Measurements from ENCODE around the gene SYNDIG1.

DNA sequence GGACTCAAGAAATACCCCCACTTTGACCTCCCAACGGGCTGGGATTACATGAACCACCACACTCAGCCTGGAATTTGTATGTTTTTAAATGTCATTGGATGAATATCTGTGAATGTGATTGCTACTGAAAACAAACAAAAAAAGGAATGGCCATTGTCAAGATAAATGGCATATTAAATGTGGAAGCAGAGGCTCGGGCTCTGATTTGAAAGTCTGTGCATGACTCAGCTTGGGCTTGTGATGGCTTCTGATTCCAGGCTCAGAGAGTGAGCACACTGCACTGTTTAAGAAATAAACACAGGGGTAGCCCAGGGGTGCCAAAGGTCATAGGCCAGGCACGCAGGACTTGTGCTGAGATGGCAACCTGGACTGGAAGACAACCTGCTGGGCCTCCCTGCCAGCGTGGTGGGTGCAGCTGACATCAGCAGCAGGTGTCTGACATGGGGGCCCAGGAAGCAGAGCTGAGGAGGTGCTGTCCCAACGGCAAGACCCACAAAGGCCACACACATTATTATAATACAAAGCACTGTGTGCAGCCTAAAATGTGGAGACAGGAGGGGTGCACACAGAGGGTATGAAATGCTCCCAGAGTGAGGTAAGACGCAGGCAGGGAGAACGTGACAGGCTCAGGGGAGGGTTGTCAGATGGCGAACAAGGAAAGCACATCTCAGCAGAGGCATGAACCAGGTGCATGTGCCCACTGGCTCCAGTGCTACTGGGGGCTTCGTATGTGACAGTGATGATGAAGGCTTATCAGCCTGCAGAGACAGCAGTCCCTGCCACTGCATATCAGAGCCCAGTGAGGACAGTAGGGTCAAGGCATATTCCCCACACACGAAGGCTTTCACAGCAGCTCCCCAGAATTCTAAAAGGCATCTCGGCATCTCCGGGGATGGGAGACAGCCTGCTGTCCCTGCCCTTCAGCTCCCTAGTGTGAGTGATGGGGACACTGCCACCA, 169.4 kb downstream of the SYNDIG1 start:
- TF ChIP-seq, protein P1, sequence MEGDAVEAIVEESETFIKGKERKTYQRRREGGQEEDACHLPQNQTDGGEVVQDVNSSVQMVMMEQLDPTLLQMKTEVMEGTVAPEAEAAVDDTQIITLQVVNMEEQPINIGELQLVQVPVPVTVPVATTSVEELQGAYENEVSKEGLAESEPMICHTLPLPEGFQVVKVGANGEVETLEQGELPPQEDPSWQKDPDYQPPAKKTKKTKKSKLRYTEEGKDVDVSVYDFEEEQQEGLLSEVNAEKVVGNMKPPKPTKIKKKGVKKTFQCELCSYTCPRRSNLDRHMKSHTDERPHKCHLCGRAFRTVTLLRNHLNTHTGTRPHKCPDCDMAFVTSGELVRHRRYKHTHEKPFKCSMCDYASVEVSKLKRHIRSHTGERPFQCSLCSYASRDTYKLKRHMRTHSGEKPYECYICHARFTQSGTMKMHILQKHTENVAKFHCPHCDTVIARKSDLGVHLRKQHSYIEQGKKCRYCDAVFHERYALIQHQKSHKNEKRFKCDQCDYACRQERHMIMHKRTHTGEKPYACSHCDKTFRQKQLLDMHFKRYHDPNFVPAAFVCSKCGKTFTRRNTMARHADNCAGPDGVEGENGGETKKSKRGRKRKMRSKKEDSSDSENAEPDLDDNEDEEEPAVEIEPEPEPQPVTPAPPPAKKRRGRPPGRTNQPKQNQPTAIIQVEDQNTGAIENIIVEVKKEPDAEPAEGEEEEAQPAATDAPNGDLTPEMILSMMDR (IDR thresholded peaks at IDR 0.05): no peak
- TF ChIP-seq POLR2A (IDR thresholded peaks at IDR 0.05): no peak

Data from lower leg skin (tissue), 3 donors.